Stimulated activated CD8-positive, alpha-beta memory T cell treated with anti-CD3 and anti-CD28 coated beads, Interleukin-2, amount 100 ng/mL, for 1 hour (primary cell): Measurements from ENCODE around the gene HIGD2B.
"Not testable (repeated sequence)": the region's sequence is repeated elsewhere in the genome, so short reads cannot be mapped to it uniquely, and the experiment has no call there.

ENCODE experiments used
- DNase-seq, 2 donors: peaks; one replicate each; pipeline ENCODE4 v3.0.0-alpha.2; 2020; ENCODE audit warnings: low read depth in 2 of 2

HIGD2B gene

DNA sequence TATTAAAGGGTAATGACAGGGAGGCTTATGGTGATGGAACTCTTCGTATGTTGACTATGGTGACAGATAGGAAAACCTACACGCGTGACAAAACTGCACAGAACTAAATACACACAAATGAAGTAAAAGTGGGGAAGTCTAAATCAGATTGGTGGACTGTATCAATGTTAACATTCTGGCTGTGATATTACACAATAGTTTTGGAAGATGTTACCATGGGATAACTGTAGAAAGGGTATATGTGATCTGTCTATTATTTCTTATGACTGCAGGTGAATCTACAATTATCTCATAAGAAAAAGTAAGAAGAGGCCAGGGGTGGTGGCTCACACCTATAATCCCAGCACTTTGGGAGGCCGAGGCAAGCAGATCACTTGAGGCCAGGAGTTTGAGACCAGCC lies 9.1 kb downstream of the HIGD2B start:
- DNase-seq: no peak

GRCh38 chr15:72671525-72671924 lies 14.5 kb downstream of the HIGD2B start:
- no peak for DNase-seq

GRCh38 chr15:72670656-72671352 lies 15.2 kb downstream of the HIGD2B start:
- DNase-seq: peak in 1 of 2 donors; percentile 42

DNA sequence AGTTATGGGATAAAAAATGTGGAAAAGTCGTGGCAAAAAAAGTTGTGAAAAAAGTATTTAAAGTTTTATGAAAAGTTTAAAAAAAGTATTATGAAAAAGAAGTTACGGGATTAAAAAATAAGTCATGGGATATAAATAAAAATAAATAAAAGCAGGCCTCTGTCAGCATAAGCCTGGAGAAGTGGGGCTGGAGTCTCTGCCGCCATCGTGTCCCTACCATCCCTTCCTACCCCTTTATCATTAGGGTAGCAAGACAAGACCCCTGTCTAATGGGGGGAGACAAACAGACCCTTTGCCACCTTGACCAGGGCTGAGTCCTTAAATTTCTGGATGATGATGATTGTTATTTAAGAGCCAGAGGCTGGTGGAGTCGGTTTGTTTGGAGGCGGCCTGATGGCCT lies 16.2 kb downstream of the HIGD2B start:
- DNase-seq: not testable (repeated sequence)

DNA sequence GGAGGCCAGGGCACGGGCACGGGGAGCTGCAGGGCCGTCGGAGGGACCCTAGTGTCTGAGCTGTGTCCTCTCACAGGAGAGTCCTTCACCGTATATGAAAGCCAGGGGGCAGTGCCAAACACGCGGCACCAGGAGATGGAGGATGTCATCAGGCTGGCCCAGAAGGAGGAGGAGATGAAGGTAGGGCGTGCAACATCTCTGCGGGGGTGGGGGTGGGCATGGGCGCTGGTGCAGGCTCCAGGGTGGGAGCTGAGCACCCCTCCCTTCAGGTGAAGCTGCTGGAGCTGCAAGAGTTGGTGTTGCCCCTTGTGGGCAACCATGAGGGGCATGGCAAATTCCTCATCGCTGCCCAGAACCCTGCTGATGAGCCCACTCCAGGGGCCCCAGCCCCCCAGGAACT lies 20.3 kb downstream of the HIGD2B start:
- DNase-seq: not testable (repeated sequence)

DNA sequence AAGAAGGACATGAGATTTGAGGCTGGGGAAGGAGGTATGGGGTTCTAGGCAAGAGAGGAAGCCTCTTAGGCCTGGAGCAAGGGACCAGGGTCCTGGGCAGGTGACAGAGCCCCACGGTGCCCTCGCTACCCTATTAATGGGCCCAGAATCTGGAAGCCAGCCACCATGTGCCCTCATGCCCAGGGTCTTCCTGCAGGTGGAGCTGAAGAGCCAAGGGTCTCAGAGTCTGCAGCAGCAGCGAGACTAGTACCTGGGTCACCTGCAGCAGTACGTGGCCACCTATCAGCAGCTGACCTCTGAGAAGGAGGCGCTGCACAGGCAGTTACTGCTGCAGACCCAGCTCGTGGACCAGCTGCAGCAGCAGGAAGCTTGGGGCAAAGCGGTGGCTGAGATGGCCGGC lies 22.1 kb downstream of the HIGD2B start:
- DNase-seq: not testable (repeated sequence)

- not testable (repeated sequence) for DNase-seq
Observed at GRCh38 chr15:72661081-72661480, 24.9 kb downstream of the HIGD2B start.

GRCh38 chr15:72656014-72656413 lies 30.0 kb downstream of the HIGD2B start:
- DNase-seq: not testable (repeated sequence)

GRCh38 chr15:72654397-72654796 lies 31.6 kb downstream of the HIGD2B start, which contains the start of gene GOLGA6B:
Gene GOLGA6B, plus strand, starts transcription at chr15:72654697. Its CDS starts 41 bp downstream, at chr15:72654738.
- not testable (repeated sequence) for DNase-seq

DNA sequence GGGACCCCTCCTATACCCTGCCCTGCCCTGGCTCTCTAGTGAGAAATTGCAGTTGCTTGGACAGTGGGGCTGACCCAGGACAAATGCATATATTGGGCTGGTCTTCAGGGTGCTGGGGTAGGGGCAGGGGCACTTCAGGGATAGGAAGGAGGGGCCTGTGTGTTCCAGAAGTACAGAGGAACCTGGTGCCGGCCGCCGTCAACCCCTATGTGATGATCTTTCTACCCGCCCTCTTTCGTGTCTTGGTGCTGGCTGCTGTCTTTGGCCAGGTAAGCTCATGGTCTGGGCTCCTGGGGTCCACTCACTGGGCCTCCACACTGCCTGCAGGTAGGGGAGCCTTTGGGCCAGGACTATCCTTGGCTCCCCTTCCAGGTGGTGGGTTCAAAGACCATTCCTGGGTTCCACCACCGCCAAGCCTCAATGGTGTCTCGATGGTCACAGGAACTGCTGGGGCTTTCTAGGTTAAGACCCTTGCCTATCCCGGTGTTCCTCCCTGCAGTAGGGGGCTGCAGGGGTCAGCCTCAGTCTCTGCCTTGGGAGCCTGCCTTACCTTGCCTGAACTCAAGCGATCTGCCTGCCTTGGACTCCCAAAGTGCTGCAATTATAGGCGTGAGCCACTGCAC lies 37.2 kb downstream of the HIGD2B start:
- DNase-seq: not testable (repeated sequence)

GRCh38 chr15:72642271-72642670 lies 43.7 kb downstream of the HIGD2B start:
- DNase-seq: not testable (repeated sequence)

- not testable (repeated sequence) for DNase-seq
Observed at GRCh38 chr15:72639759-72640483, 46.1 kb downstream of the HIGD2B start.

GRCh38 chr15:72636519-72637282 lies 49.3 kb downstream of the HIGD2B start:
- DNase-seq: peak; percentile 10 to 24

- not testable (repeated sequence) for DNase-seq
Observed at GRCh38 chr15:72629068-72629570, 56.9 kb downstream of the HIGD2B start.

- not testable (repeated sequence) for DNase-seq
Observed at GRCh38 chr15:72628249-72629067, 57.5 kb downstream of the HIGD2B start.

DNA sequence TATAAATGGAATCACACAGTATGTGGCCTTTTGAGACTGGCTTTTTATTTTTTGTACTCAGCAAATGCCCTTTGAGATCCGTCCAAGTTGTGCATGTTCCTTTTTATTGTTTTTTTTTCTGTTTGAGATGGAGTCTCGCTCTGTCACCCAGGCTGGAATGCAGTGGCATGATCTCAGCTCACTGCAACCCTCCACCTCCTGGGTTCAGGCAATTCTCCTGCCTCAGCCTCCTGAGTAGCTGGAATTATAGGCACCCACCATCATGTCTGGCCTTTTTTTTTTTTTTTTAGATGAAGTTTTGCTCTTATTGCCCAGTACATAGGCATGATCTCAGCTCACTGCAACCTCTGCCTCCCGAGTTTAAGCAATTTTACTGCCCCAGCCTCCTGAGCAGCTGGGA lies 59.8 kb downstream of the HIGD2B start:
- not testable (repeated sequence) for DNase-seq
